Mesothelial cell of epicardium (in vitro differentiated cells): Measurements from ENCODE around the gene CDK17. TPM values are rescaled to one million over a fixed set of nuclear protein-coding genes. Genes with fewer than 3 reads are reported as not detected.

ENCODE experiments used
- DNase-seq, 2 experiments: peaks; one replicate each; pipeline ENCODE4 v3.0.0; 2021; ENCODE audit warnings: low spot score in 2 of 2; ENCODE audit not compliant: unreplicated experiment in 2 of 2
- H3K27ac Mint-ChIP-seq: 2 replicates; pipeline ENCODE4 v1.8.0; 2021; ENCODE audit warnings: mixed read lengths
- H3K27me3 Mint-ChIP-seq: 2 replicates; pipeline ENCODE4 v1.8.0; 2021; ENCODE audit warnings: low read depth, mixed read lengths
- H3K36me3 Mint-ChIP-seq: 2 replicates; pipeline ENCODE4 v1.8.0; 2021; ENCODE audit warnings: mixed read lengths
- H3K4me1 Mint-ChIP-seq: 2 replicates; pipeline ENCODE4 v1.8.0; 2021; ENCODE audit warnings: mixed read lengths
- H3K4me3 Mint-ChIP-seq: 2 replicates; pipeline ENCODE4 v1.8.0; 2021; ENCODE audit warnings: mild to moderate bottlenecking, moderate library complexity, mixed read lengths
- H3K9me3 Mint-ChIP-seq: 2 replicates; pipeline ENCODE4 v1.8.0; 2021; ENCODE audit warnings: mixed read lengths
- total RNA-seq: library from RNA; stranded (reverse); gene quantifications from 3 replicates; pipeline ENCODE4 v1.2.1, GENCODE V29; 2021
- TF ChIP-seq, protein P1 (sequence below): fragments of 200-600 bp; sonication (generic); IDR thresholded peaks from one replicate; pipeline ENCODE4 v1.5.0; 2021; ENCODE audit warnings: antibody characterized with exemption; ENCODE audit not compliant: unreplicated experiment

Gene CDK17
- total RNA-seq, 1 donor from 2014 or later = 40.5 TPM

- Mint-ChIP-seq H3K27me3 (no peaks in the 10 kb centered on the region), H3K4me3 (no peak overlapping the region), H3K27ac (no peak overlapping the region), H3K4me1 (no peaks in the 10 kb centered on the region), H3K36me3 (peaks cover 36% of the 10 kb centered on the region), H3K9me3 (peaks cover 25% of the 10 kb centered on the region)
- DNase-seq = no peak
- TF ChIP-seq, protein P1, sequence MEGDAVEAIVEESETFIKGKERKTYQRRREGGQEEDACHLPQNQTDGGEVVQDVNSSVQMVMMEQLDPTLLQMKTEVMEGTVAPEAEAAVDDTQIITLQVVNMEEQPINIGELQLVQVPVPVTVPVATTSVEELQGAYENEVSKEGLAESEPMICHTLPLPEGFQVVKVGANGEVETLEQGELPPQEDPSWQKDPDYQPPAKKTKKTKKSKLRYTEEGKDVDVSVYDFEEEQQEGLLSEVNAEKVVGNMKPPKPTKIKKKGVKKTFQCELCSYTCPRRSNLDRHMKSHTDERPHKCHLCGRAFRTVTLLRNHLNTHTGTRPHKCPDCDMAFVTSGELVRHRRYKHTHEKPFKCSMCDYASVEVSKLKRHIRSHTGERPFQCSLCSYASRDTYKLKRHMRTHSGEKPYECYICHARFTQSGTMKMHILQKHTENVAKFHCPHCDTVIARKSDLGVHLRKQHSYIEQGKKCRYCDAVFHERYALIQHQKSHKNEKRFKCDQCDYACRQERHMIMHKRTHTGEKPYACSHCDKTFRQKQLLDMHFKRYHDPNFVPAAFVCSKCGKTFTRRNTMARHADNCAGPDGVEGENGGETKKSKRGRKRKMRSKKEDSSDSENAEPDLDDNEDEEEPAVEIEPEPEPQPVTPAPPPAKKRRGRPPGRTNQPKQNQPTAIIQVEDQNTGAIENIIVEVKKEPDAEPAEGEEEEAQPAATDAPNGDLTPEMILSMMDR = no peak
These were observed 72.3 kb downstream of the CDK17 start for GRCh38 chr12:96327889-96328288.

DNA sequence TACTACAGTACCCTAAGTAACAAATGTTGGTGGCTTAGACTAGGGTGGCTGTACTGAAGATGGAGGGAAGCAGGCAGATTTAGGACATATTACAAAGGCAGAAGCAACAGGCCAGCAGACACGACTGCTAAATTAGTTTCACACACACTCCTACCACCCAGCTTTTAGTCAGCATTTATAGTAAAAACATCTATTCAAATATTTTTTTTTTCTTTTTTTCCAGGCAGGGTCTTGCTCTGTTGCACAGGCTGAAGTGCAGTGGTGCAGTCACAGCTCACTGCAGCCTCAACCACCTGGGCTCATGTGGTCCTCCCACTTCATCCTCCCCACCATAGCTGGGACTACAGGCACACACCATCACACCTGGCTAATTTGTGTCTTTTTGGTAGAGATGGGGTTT lies 72.9 kb downstream of the CDK17 start:
- TF ChIP-seq, protein P1 = no peak
- Mint-ChIP-seq H3K9me3 (peaks cover 29% of the 10 kb centered on the region), H3K27me3 (no peaks in the 10 kb centered on the region), H3K4me1 (no peaks in the 10 kb centered on the region), H3K36me3 (peaks cover 40% of the 10 kb centered on the region), H3K27ac (no peak overlapping the region), H3K4me3 (no peak overlapping the region)
- no peak for DNase-seq

GRCh38 chr12:96326628-96327227 lies 73.5 kb downstream of the CDK17 start:
- no peaks in the 10 kb centered on the region for H3K27me3 Mint-ChIP-seq
- DNase-seq = no peak
- H3K4me1 Mint-ChIP-seq = no peaks in the 10 kb centered on the region
- H3K9me3 Mint-ChIP-seq = peaks cover 35% of the 10 kb centered on the region
- no peak overlapping the region for H3K4me3 Mint-ChIP-seq
- H3K36me3 Mint-ChIP-seq = peaks cover 46% of the 10 kb centered on the region
- TF ChIP-seq, protein P1 = no peak
- H3K27ac Mint-ChIP-seq = no peak overlapping the region

GRCh38 chr12:96323906-96324305 lies 76.3 kb downstream of the CDK17 start:
- Mint-ChIP-seq H3K9me3 (peaks cover 35% of the 10 kb centered on the region), H3K4me3 (no peak overlapping the region)
- no peak for DNase-seq

GRCh38 chr12:96322720-96323119 lies 77.5 kb downstream of the CDK17 start:
- TF ChIP-seq, protein P1 = no peak
- Mint-ChIP-seq H3K36me3 (peaks cover 42% of the 10 kb centered on the region), H3K9me3 (peaks cover 35% of the 10 kb centered on the region), H3K27ac (no peak overlapping the region), H3K4me3 (no peak overlapping the region), H3K4me1 (no peaks in the 10 kb centered on the region), H3K27me3 (no peaks in the 10 kb centered on the region)
- DNase-seq = no peak

More at GRCh38 chr12:96323906-96324305, 76.3 kb downstream of the CDK17 start:
- TF ChIP-seq, protein P1 = no peak
- Mint-ChIP-seq H3K27me3 (no peaks in the 10 kb centered on the region), H3K27ac (no peak overlapping the region), H3K36me3 (peaks cover 44% of the 10 kb centered on the region), H3K4me1 (no peaks in the 10 kb centered on the region)
